Endometrium (tissue), 2 donors: ENCODE measurements around the gene SLC30A1.
"Not testable (repeated sequence)": the region's sequence is repeated elsewhere in the genome, so short reads cannot be mapped to it uniquely, and the experiment has no call there.

Experiments
- FAIRE-seq: peaks from 2 replicates; lab custom pipeline; 2012; peaks lifted over from hg19 to GRCh38; lab: Jason Lieb, UNC
- donor health status: control.
- donor health status: control.

The SLC30A1 gene

DNA sequence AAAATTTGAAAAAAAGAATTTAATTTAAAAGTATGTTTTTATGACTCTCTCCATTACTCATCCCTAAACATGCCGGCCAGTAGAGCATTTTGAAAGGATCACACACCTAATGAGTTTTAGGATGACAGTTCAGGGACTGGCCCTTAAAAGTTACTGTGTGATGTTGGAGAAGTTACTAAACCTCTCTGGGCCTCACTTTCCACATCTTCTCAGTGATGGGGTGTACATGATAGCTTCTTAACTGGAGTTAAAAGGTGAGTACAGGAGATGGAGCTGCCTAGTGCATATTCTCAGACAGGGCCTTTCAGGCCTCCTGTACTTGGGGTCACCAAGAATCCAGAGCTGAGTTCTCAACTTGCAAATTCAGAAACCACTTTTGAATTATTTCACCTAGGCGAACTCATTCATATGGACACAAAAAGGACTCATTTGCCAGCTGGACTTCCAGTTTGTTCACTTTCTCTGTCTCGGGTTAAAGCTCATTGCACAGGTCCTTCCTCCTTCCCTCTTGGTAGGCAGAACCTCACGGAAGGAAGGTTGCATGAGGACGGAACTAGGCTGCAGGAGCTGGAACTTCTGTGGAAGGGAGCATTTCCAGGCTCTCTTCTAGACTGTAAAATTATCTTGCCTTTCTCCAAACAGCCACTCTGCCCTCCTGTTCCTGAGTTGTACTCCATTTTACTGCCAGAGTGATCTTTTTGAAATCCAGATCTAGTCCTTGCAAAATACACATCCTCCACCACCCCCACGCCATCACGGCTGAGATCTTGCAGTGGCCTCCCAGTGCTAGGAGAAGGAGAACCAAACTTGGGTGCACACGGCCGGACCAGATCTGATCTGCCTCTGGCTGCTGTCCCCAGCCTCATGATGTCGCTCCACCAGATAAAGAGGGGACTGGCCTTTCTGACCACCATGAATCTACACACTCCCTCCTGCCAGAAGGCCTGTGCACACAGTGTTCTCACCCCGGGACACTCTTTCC lies 4.3 kb upstream of the SLC30A1 start:
- no peak for FAIRE-seq

GRCh38 chr1:211581526-211581925 lies 2.6 kb upstream of the SLC30A1 start:
- no peak for FAIRE-seq

DNA sequence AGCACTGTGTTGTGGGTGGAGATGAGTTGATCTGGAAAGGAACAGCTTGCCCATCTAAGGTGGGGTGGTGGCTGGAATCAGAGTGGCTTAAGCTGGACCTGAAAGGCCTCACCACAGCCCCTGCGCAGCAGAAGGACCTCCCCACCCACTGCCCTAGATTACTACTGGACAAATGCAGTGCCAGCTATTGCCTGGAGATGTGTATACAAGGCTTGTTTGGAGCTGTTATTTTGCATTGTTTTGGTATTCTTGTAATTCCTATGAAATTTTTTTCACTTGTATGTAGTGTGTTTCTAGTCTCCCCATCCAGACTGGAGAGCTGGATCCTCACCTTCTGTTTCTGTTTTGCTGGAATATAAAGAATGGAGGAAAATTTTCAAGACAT lies 1.3 kb upstream of the SLC30A1 start:
- no peak for FAIRE-seq

GRCh38 chr1:211579440-211580302 lies 710 bp upstream of the SLC30A1 start:
- no peak for FAIRE-seq

GRCh38 chr1:211577819-211578639 lies 932 bp downstream of the SLC30A1 start:
- FAIRE-seq: no peak

GRCh38 chr1:211577277-211577818 lies 1.6 kb downstream of the SLC30A1 start:
- FAIRE-seq: no peak

GRCh38 chr1:211576717-211577116 lies 2.2 kb downstream of the SLC30A1 start:
- FAIRE-seq: peak; percentile 15

DNA sequence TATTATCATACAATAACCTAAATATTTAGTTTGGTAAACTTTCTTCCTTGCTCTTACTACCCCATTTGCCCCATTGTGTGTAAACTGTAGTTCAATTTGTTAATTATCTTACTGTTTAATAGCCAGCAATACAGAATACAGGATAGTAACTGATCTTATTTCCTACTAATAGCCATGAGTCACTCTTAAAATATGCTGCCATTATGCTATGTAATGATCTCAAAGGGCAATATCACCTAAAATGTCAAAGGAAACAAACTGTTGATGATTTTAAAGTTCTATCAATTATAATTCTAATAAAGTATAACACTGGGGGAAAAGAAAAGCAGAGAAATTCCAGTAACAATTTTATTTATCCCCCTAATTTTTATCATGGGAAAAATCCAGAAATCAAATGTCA lies 4.3 kb downstream of the SLC30A1 start:
- no peak for FAIRE-seq

DNA sequence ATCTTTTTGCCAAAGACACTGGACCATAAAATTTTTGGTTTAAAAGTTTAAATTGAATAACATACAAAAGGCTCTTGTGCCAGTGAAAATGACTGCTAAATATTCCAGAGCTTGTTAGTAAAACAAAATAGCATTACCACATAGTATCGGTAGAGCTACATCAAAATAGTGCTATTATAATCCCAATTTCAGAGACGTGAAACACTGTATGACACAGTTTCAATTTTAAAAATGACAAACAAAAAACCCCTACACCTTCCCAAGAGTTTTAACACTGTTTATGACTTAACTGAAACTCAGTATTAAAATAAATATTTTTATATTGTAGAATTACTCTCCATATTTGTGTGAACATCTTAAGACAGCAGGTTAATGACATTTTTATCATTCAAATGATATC lies 7.0 kb downstream of the SLC30A1 start:
- FAIRE-seq: no peak

GRCh38 chr1:211570378-211570777 lies 8.6 kb downstream of the SLC30A1 start:
- not testable (repeated sequence) for FAIRE-seq

DNA sequence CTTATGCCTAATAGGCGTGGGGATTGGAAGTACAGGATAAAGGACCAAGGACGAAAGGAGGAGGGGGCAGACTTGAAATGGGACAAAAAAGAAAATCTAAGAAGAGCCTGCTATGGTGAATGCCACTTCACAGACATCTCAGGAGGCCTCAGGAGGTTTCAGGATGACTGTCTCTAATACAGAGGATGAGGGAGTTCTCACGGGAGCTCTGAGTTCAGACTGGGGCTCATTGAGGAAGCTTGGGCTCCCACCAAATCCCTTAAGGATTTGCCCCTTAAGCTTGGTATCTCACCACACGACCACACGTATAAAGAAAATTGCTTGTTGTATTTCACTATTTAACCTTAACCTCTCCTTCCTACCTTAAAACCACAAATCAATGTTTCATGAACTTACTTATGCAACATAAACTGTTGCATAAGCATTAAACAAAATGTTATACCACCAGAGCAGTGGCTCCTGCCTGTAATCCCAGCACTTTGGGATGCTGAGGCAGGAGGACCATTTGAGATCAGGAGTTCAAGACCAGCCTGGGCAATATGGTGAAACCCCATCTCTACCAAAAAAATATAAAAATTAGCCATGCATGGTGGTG lies 12.4 kb downstream of the SLC30A1 start:
- no peak for FAIRE-seq

GRCh38 chr1:211564084-211564483 lies 14.9 kb downstream of the SLC30A1 start:
- no peak for FAIRE-seq

GRCh38 chr1:211559222-211560010 lies 19.5 kb downstream of the SLC30A1 start:
- FAIRE-seq: no peak

GRCh38 chr1:211557894-211558625 lies 20.9 kb downstream of the SLC30A1 start:
- FAIRE-seq: no peak

DNA sequence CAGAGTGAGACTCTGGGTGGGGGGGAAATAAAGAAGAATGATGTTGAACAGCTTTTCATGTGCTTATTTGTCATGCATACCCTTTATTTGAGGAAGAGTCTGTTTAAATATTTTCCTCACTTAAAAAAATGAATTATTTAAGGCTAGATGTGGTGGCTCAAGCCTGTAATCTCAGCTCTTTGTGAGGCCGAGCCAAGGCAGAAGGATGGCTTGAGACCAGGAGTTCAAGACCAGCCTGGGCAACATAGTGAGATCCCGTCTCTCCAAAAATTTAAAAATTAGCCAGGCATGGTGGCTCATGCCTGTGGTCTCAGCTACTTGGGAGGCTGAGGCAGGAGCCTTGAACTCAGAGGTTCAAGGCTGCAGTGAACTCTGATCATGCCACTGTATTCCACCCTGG lies 25.4 kb downstream of the SLC30A1 start:
- no peak for FAIRE-seq

DNA sequence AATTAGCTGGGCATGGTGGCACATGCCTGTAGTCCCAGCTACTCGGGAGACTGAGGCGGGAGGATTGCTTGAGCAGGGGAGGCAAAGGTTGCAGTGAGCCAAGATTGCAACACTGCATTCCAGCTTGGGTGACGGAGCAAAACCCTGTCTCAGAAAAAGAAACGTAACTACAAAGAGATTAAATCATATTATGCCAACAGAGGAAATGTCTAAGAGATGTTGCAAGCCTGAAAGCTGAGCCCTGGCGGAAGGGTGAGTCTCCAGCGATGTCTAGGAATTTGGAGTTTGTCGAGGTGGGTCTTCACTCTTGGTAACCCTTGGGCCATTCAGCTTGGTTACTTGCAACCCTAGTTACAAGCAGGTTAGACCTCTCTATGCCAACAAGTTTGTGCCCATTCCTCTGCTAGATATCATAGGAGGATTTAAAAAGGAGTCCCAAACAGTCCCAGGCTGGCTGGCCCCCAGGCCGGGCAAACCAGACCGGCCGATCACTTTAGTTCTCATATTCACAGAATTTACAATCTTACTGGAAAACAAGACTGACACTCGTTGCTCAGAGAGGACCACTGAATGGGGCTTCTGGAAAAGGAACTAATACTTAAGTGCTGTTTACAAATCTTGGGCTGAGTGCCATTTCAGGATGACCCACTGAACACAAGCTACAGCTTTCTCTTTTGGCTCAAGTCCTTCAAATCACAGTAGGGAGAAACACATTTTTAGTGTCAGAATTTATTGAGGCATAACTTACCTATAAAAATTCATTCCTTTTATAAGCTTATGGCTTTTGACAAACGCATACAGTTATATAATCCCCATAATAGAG lies 27.1 kb downstream of the SLC30A1 start:
- no peak for FAIRE-seq

- FAIRE-seq: no peak
Observed at GRCh38 chr1:211549092-211549711, 29.8 kb downstream of the SLC30A1 start.

DNA sequence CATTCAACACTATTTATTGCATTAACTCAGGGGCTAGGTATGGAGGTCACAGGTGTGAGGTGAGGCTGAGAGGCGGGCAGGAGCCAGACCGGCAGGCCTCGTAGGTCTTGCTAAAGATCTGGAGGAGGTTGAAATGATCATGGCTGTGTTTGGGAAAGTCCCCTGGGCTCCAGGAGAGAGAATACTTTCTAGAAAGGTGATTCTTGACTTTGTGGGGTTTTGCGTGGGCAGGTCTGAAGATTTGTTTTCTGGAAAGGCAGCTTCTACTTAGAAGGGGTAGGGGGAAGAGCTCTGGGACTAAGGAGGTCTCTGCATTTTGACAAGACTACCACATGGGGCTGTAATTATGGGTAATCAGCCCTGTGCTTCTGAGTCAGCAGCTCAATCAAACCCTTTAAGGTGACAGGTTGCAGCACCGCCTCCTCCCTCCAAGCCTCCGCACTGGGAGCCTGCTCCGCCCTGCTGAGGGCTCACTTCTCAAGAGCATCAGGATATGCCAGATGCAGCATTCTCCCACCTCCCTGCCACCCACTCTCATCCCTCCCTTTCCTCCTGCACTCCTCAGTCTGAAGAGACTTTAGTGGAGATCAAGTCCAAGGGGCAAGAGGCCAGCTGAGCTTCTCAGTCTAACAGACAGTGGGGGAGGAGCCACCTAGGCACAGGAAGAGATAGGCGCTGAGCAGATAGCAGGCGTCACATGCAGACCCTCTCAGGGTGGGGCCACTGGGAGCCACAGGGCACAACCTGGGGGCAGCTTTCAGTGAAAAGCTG lies 30.5 kb downstream of the SLC30A1 start:
- no peak for FAIRE-seq
